ENCODE measurements around the gene ADAMTSL5.
"Not testable (repeated sequence)": the region's sequence is repeated elsewhere in the genome, so short reads cannot be mapped to it uniquely, and the experiment has no call there.

ADAMTSL5 gene

GRCh38 chr19:1529430-1529816, 16.6 kb upstream of the ADAMTSL5 start:
- DNase-seq (ENCODE audit: low read depth, low spot score): no peak

GRCh38 chr19:1528596-1529429, 16.0 kb upstream of the ADAMTSL5 start:
- no peak for DNase-seq (ENCODE audit: low read depth, low spot score)

- no peak for DNase-seq (ENCODE audit: low read depth, low spot score)
Observed at GRCh38 chr19:1527650-1528309, 15.0 kb upstream of the ADAMTSL5 start.

GRCh38 chr19:1526979-1527649, 14.3 kb upstream of the ADAMTSL5 start:
- DNase-seq (ENCODE audit: low read depth, low spot score): no peak

- DNase-seq (ENCODE audit: low read depth, low spot score): no peak
Observed at GRCh38 chr19:1526066-1526778, 13.4 kb upstream of the ADAMTSL5 start.

GRCh38 chr19:1525343-1525742, 12.5 kb upstream of the ADAMTSL5 start:
- no peak for DNase-seq (ENCODE audit: low read depth, low spot score)

GRCh38 chr19:1524972-1525325, 12.1 kb upstream of the ADAMTSL5 start:
- DNase-seq (ENCODE audit: low read depth, low spot score): no peak

GRCh38 chr19:1524287-1524971, 11.6 kb upstream of the ADAMTSL5 start:
- DNase-seq (ENCODE audit: low read depth, low spot score): no peak

GRCh38 chr19:1523412-1524286, 10.8 kb upstream of the ADAMTSL5 start, which contains the start of gene PLK5:
Gene PLK5, plus strand, starts transcription at chr19:1524077. Its CDS starts 2,920 bp downstream, at chr19:1526997.
- no peak for DNase-seq (ENCODE audit: low read depth, low spot score)

- DNase-seq (ENCODE audit: low read depth, low spot score): no peak
Observed at GRCh38 chr19:1522838-1523237, 10.0 kb upstream of the ADAMTSL5 start.

GRCh38 chr19:1522061-1522460, 9.2 kb upstream of the ADAMTSL5 start:
- DNase-seq (ENCODE audit: low read depth, low spot score): no peak

- peak; percentile 44 for DNase-seq (ENCODE audit: low read depth, low spot score)
Observed at GRCh38 chr19:1521636-1522035, 8.8 kb upstream of the ADAMTSL5 start.

GRCh38 chr19:1520203-1520780, 7.5 kb upstream of the ADAMTSL5 start:
- DNase-seq (ENCODE audit: low read depth, low spot score): no peak

GRCh38 chr19:1519802-1520201, 7.0 kb upstream of the ADAMTSL5 start:
- not testable (repeated sequence) for DNase-seq (ENCODE audit: low read depth, low spot score)

GRCh38 chr19:1518471-1518870, 5.7 kb upstream of the ADAMTSL5 start:
- DNase-seq (ENCODE audit: low read depth, low spot score): no peak

- no peak for DNase-seq (ENCODE audit: low read depth, low spot score)
Observed at GRCh38 chr19:1516395-1516753, 3.6 kb upstream of the ADAMTSL5 start.

GRCh38 chr19:1514986-1515721, 2.3 kb upstream of the ADAMTSL5 start:
- no peak for DNase-seq (ENCODE audit: low read depth, low spot score)

- no peak for DNase-seq (ENCODE audit: low read depth, low spot score)
Observed at GRCh38 chr19:1514295-1514661, 1.5 kb upstream of the ADAMTSL5 start.

- DNase-seq (ENCODE audit: low read depth, low spot score): peak; percentile 66
Observed at GRCh38 chr19:1513499-1514294, 878 bp upstream of the ADAMTSL5 start.
